Colonic mucosa (tissue), 4 donors: ENCODE measurements around the gene TCF4. TPM values are rescaled to one million over a fixed set of nuclear protein-coding genes. Genes with fewer than 3 reads are reported as not detected.

Source experiments
- DNase-seq: peaks from one replicate; pipeline ENCODE4 v3.0.0-alpha.2; 2020
- H3K27ac ChIP-seq: fragments of 200-600 bp; one replicate; pipeline ENCODE4 v1.8.0; 2021
- H3K27me3 ChIP-seq: fragments of 200-600 bp; one replicate; pipeline ENCODE4 v1.8.0; 2021
- H3K36me3 ChIP-seq: fragments of 200-600 bp; one replicate; pipeline ENCODE4 v1.8.0; 2021
- H3K4me1 ChIP-seq: fragments of 200-600 bp; one replicate; pipeline ENCODE4 v1.8.0; 2021; ENCODE audit warnings: mild to moderate bottlenecking
- H3K4me3 ChIP-seq: fragments of 200-600 bp; one replicate; pipeline ENCODE4 v1.8.0; 2021
- H3K9ac ChIP-seq, 2 donors: one replicate each; pipeline ENCODE4 v1.7.0; 2013; ENCODE audit warnings: control low read depth in 2 of 2, low read depth in 2 of 2, low read length in 2 of 2
- H3K9me3 ChIP-seq: fragments of 200-600 bp; one replicate; pipeline ENCODE4 v1.8.0; 2021
- CTCF ChIP-seq: fragments of 200-600 bp; IDR thresholded peaks from one replicate; pipeline ENCODE4 v1.8.0; 2022; ENCODE audit warnings: antibody characterized with exemption, mild to moderate bottlenecking
- intact Hi-C: fragments of 100-400 bp; cut with DNase I; formaldehyde crosslinking; loops from one replicate; pipeline ENCODE4 v1.14.1; 2022
- total RNA-seq, 2 donors: library from RNA; stranded (reverse); fragmentation: NEBNext Ultra II Directional in 1 of 2; extraction: Animal tissue kit (Norgen Biotek cat#: 25700) in 1 of 2; gene quantifications; one replicate each; pipeline ENCODE4 v1.2.1, GENCODE V29; 2021
- donor health status: healthy.
- donor health status: DM: no; HTN: no; CAD: no.
- donor health status: DM: no; HTN: no; CAD: no.

The TCF4 gene
- total RNA-seq, 2 donors from 2014 or later: 9.8 to 29.0 TPM

GRCh38 chr18:55570966-55571365 is 17.0 kb downstream of the TCF4 start:
- no peak for TF ChIP-seq CTCF
- H3K9me3 ChIP-seq: no peaks in the 10 kb centered on the region
- DNase-seq: no peak

GRCh38 chr18:55566456-55566935 is 21.5 kb downstream of the TCF4 start:
- Histone ChIP-seq H3K36me3 (no peaks in the 10 kb centered on the region), H3K4me3 (no peak overlapping the region), H3K9ac (no peak overlapping the region), H3K27me3 (no peaks in the 10 kb centered on the region), H3K4me1 (no peaks in the 10 kb centered on the region), H3K27ac (no peak overlapping the region), H3K9me3 (no peaks in the 10 kb centered on the region)
- intact Hi-C loops: no loop called here
- no peak for DNase-seq
- TF ChIP-seq CTCF: no peak

More at GRCh38 chr18:55570966-55571365, 17.0 kb downstream of the TCF4 start:
- Histone ChIP-seq H3K9ac (no peak overlapping the region), H3K4me1 (no peaks in the 10 kb centered on the region), H3K27ac (no peak overlapping the region), H3K27me3 (no peaks in the 10 kb centered on the region), H3K36me3 (no peaks in the 10 kb centered on the region), H3K4me3 (no peak overlapping the region)
- intact Hi-C loops: loop anchor here (10.0 kb wide), 1 partner anchor 336 kb away; no protein-coding TSS in a partner anchor

GRCh38 chr18:55559739-55560138 is 28.3 kb downstream of the TCF4 start:
- Histone ChIP-seq H3K4me1 (no peaks in the 10 kb centered on the region), H3K9ac (no peak overlapping the region), H3K27ac (no peak overlapping the region), H3K36me3 (no peaks in the 10 kb centered on the region), H3K4me3 (no peak overlapping the region), H3K27me3 (no peaks in the 10 kb centered on the region), H3K9me3 (no peaks in the 10 kb centered on the region)
- TF ChIP-seq CTCF: no peak
- DNase-seq: no peak
- intact Hi-C loops: no loop called here

GRCh38 chr18:55557211-55557610 is 30.8 kb downstream of the TCF4 start:
- TF ChIP-seq CTCF: no peak
- Histone ChIP-seq H3K4me3 (no peak overlapping the region), H3K27ac (no peak overlapping the region), H3K9ac (no peak overlapping the region), H3K27me3 (no peaks in the 10 kb centered on the region), H3K9me3 (no peaks in the 10 kb centered on the region), H3K36me3 (no peaks in the 10 kb centered on the region), H3K4me1 (no peaks in the 10 kb centered on the region)
- no peak for DNase-seq
- intact Hi-C loops: no loop called here

GRCh38 chr18:55555395-55556027 is 32.5 kb downstream of the TCF4 start:
- no peaks in the 10 kb centered on the region for H3K9me3 ChIP-seq
- no peak overlapping the region for H3K27ac ChIP-seq
- no peak for DNase-seq
- H3K36me3 ChIP-seq: no peaks in the 10 kb centered on the region
- H3K4me3 ChIP-seq: no peak overlapping the region
- H3K4me1 ChIP-seq: no peaks in the 10 kb centered on the region
- no peaks in the 10 kb centered on the region for H3K27me3 ChIP-seq
- intact Hi-C loops: no loop called here
- H3K9ac ChIP-seq: no peak overlapping the region
- TF ChIP-seq CTCF: no peak
